Middle frontal gyrus (tissue), 1 donor: Measurements from ENCODE around the gene MGAT5B.
"Not testable (repeated sequence)": the region's sequence is repeated elsewhere in the genome, so short reads cannot be mapped to it uniquely, and the experiment has no call there.

Experiments used
- DNase-seq: peaks from one replicate; pipeline ENCODE4 v3.0.0-alpha.2; 2015; ENCODE audit warnings: low spot score; ENCODE audit errors: extremely low spot score

MGAT5B gene

GRCh38 chr17:76845541-76846017, 22.6 kb upstream of the MGAT5B start:
- DNase-seq = no peak

GRCh38 chr17:76847031-76847430, 21.2 kb upstream of the MGAT5B start:
- DNase-seq = no peak

GRCh38 chr17:76848670-76849069, 19.5 kb upstream of the MGAT5B start:
- no peak for DNase-seq

GRCh38 chr17:76849160-76849559, 19.0 kb upstream of the MGAT5B start:
- DNase-seq = not testable (repeated sequence)

GRCh38 chr17:76852843-76853242, 15.4 kb upstream of the MGAT5B start:
- no peak for DNase-seq

GRCh38 chr17:76855105-76855504, 13.1 kb upstream of the MGAT5B start:
- no peak for DNase-seq

- DNase-seq = no peak
Observed at GRCh38 chr17:76862079-76862478, 6.1 kb upstream of the MGAT5B start.

GRCh38 chr17:76862494-76862893, 5.7 kb upstream of the MGAT5B start:
- DNase-seq = no peak

- no peak for DNase-seq
Observed at GRCh38 chr17:76864024-76864423, 4.2 kb upstream of the MGAT5B start.

- no peak for DNase-seq
Observed at GRCh38 chr17:76865174-76865573, 3.0 kb upstream of the MGAT5B start.

GRCh38 chr17:76866203-76866602, 2.0 kb upstream of the MGAT5B start:
- no peak for DNase-seq

- DNase-seq = no peak
Observed at GRCh38 chr17:76866774-76867577, 1.2 kb upstream of the MGAT5B start.

GRCh38 chr17:76867578-76868175, 527 bp upstream of the MGAT5B start:
- DNase-seq = no peak

- no peak for DNase-seq
Observed at GRCh38 chr17:76868669-76869495, 678 bp downstream of the MGAT5B start.

- DNase-seq = no peak
Observed at GRCh38 chr17:76869496-76870376, 1.5 kb downstream of the MGAT5B start.

- DNase-seq = no peak
Observed at GRCh38 chr17:76870377-76870714, 2.1 kb downstream of the MGAT5B start.

- no peak for DNase-seq
Observed at GRCh38 chr17:76871668-76872067, 3.5 kb downstream of the MGAT5B start.

- no peak for DNase-seq
Observed at GRCh38 chr17:76872221-76872873, 4.1 kb downstream of the MGAT5B start.

- DNase-seq = no peak
Observed at GRCh38 chr17:76872874-76873221, 4.6 kb downstream of the MGAT5B start.

GRCh38 chr17:76873856-76874255, 5.7 kb downstream of the MGAT5B start:
- no peak for DNase-seq

GRCh38 chr17:76877437-76877836, 9.2 kb downstream of the MGAT5B start:
- no peak for DNase-seq
